ENCODE measurements around the gene ARL5B. TPM values are rescaled to one million over a fixed set of nuclear protein-coding genes. Genes with fewer than 3 reads are reported as not detected.

ARL5B gene
- total RNA-seq, 4 donors from 2014 or later, result 7.5 to 14.7 (median 8.9) TPM

DNA sequence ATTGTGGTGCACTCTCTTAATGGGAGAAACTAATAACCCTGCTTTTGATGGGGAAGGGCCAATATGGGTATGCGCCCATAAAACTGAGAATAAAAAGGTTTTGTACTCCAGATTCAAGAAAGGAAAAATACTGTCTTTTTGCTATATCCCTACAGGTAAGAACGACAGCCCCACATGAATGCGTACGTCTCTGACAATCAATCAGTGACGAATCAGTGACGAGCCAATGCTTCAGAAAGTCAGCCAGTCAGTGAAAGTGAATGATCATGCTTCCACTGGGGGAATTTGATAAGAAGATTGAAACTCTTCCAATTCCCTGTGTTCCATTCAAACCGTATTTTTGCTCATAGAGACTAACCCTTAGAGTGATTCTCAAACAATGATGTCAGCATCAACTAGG lies 26.3 kb downstream of the ARL5B start:
- 93% methylated on average over 7 of the region's 7 CpGs for WGBS
- Histone ChIP-seq H3K4me3 (no peak overlapping the region), H3K36me3 (peaks cover 0 to 4% (median 2%) of the 10 kb centered on the region in 4 donors), H3K27me3 (no peaks in the 10 kb centered on the region), H3K27ac (replicated peaks in 1 of 4) (no peak overlapping the region), H3K9me3 (no peaks in the 10 kb centered on the region), H3K4me1 (peaks cover 0 to 8% (median 2%) of the 10 kb centered on the region in 4 donors)
- no peak for DNase-seq (ENCODE audit: extremely low spot score)
- TF ChIP-seq POLR2AphosphoS5 (IDR thresholded peaks at IDR 0.05) (no peak), EP300 (IDR thresholded peaks at IDR 0.05) (no peak), POLR2A (IDR thresholded peaks at IDR 0.05; ENCODE audit: low read depth) (no peak)
- TF ChIP-seq, protein P1, sequence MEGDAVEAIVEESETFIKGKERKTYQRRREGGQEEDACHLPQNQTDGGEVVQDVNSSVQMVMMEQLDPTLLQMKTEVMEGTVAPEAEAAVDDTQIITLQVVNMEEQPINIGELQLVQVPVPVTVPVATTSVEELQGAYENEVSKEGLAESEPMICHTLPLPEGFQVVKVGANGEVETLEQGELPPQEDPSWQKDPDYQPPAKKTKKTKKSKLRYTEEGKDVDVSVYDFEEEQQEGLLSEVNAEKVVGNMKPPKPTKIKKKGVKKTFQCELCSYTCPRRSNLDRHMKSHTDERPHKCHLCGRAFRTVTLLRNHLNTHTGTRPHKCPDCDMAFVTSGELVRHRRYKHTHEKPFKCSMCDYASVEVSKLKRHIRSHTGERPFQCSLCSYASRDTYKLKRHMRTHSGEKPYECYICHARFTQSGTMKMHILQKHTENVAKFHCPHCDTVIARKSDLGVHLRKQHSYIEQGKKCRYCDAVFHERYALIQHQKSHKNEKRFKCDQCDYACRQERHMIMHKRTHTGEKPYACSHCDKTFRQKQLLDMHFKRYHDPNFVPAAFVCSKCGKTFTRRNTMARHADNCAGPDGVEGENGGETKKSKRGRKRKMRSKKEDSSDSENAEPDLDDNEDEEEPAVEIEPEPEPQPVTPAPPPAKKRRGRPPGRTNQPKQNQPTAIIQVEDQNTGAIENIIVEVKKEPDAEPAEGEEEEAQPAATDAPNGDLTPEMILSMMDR (IDR thresholded peaks at IDR 0.05), result no peak
- intact Hi-C loops (cut with DNase I), result no loop called here

DNA sequence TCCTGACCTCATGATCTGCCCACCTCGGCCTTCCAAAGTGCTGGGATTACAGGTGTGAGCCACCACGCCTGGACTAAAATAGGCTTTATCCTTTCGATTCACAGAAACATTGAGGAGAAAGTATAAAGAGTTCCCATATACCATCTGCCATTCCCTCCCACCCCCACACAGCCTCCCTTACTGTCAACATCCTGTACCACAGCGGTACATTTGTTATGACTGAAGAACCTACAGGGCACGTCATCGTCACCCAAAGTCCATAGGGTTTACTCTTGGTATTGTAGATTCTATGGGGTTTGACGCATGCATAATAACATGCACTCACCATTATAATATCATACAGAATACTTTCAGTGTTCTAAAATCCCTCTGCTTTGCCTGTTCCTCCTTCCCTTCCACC lies 28.0 kb downstream of the ARL5B start:
- intact Hi-C loops (cut with DNase I), result no loop called here
- TF ChIP-seq POLR2AphosphoS5 (IDR thresholded peaks at IDR 0.05) (no peak), POLR2A (IDR thresholded peaks at IDR 0.05; ENCODE audit: low read depth) (no peak), EP300 (IDR thresholded peaks at IDR 0.05) (no peak)
- TF ChIP-seq, protein P1 (IDR thresholded peaks at IDR 0.05), result no peak
- Histone ChIP-seq H3K27ac (replicated peaks in 1 of 4) (no peak overlapping the region), H3K27me3 (no peaks in the 10 kb centered on the region), H3K36me3 (peaks cover 0 to 4% (median 2%) of the 10 kb centered on the region in 4 donors), H3K9me3 (no peaks in the 10 kb centered on the region), H3K4me3 (no peak overlapping the region), H3K4me1 (no peaks in the 10 kb centered on the region)
- 86% methylated on average over 7 of the region's 7 CpGs for WGBS
- DNase-seq (ENCODE audit: extremely low spot score), result no peak

DNA sequence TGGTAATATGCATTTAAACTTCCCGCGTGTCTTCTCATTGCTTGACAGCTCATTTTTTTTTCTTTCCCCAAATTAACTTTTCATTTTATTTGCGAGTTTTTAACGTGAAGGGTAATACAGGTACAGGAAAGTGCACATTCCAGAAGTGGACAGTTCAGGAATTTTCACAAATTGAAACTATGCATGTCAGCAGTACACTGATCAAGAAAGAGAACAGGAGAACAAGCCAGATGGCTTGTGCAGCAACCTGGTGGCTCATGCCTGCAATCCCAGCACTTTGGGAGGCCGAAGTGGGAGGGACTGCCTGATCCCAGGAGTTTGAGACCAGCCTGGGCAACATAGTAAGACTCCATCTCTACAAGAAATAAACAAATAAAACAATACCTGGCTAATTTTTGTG lies 28.5 kb downstream of the ARL5B start:
- intact Hi-C loops (cut with DNase I), result no loop called here
- DNase-seq (ENCODE audit: extremely low spot score), result no peak
- H3K27me3 ChIP-seq, result no peaks in the 10 kb centered on the region
- no peak overlapping the region for H3K4me3 ChIP-seq
- 80% methylated on average over 5 of the region's 5 CpGs for WGBS
- H3K4me1 ChIP-seq, result no peaks in the 10 kb centered on the region
- no peak overlapping the region for H3K27ac ChIP-seq (replicated peaks in 1 of 4)
- no peak for TF ChIP-seq EP300 (IDR thresholded peaks at IDR 0.05)
- TF ChIP-seq, protein P1 (IDR thresholded peaks at IDR 0.05), result no peak
- no peak for TF ChIP-seq POLR2A (IDR thresholded peaks at IDR 0.05; ENCODE audit: low read depth)
- TF ChIP-seq POLR2AphosphoS5 (IDR thresholded peaks at IDR 0.05), result no peak
- H3K9me3 ChIP-seq, result no peaks in the 10 kb centered on the region
- peaks cover 0 to 3% (median under 1%) of the 10 kb centered on the region in 4 donors for H3K36me3 ChIP-seq

DNA sequence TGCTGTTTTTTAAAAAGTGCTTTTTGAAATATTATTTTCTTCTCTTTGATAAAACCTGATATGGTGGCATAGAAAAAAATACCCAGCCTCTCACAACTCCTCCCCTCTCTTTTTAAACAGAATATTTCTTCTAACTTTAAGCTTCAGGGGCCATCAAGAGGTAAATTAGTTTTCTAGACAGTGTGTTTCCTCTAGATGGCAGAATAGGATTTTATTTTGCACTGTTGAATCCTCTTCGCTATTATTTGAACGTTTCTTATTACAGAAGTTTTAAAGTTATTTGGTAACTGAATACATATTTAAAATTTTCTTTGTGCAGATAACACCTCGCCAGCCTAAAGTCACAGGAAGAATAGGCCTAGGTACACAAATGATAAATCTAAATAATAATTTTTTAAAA lies 30.3 kb downstream of the ARL5B start:
- H3K36me3 ChIP-seq, result no peaks in the 10 kb centered on the region
- H3K27me3 ChIP-seq, result no peaks in the 10 kb centered on the region
- WGBS, result 15% methylated on average over 3 of the region's 3 CpGs
- H3K4me3 ChIP-seq, result no peak overlapping the region
- no peak overlapping the region for H3K27ac ChIP-seq (replicated peaks in 1 of 4)
- intact Hi-C loops (cut with DNase I), result no loop called here
- TF ChIP-seq POLR2A (IDR thresholded peaks at IDR 0.05; ENCODE audit: low read depth) (no peak), EP300 (IDR thresholded peaks at IDR 0.05) (no peak), POLR2AphosphoS5 (IDR thresholded peaks at IDR 0.05) (no peak)
- TF ChIP-seq, protein P1 (IDR thresholded peaks at IDR 0.05), result peak; percentile 21 to 37 (median 22)
- H3K9me3 ChIP-seq, result no peaks in the 10 kb centered on the region
- no peak for DNase-seq (ENCODE audit: extremely low spot score)
- no peaks in the 10 kb centered on the region for H3K4me1 ChIP-seq

DNA sequence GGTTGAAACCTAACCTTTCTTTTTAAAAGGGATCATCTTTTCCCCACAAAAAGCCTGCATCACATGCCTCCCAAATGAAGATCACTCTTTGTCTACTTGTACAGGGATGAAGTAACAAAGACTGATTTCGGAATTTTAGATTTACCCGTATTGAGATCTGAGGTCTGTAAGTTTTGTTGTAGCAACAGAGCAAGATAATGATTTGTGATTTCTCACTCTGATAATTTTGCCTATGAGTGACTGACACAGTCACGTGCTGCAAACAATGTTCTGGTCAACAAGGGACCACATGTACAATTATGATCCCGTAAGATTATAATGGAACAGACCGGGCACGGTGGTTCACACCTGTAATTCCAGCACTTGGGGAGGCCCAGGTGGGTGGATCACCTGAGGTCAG lies 31.3 kb downstream of the ARL5B start:
- H3K4me3 ChIP-seq, result no peak overlapping the region
- intact Hi-C loops (cut with DNase I), result no loop called here
- DNase-seq (ENCODE audit: extremely low spot score), result no peak
- TF ChIP-seq POLR2AphosphoS5 (IDR thresholded peaks at IDR 0.05) (no peak), POLR2A (IDR thresholded peaks at IDR 0.05; ENCODE audit: low read depth) (no peak), EP300 (IDR thresholded peaks at IDR 0.05) (no peak)
- TF ChIP-seq, protein P1 (IDR thresholded peaks at IDR 0.05), result no peak
- H3K27ac ChIP-seq (replicated peaks in 1 of 4), result no peak overlapping the region
- WGBS, result 90% methylated on average over 6 of the region's 6 CpGs
- no peaks in the 10 kb centered on the region for H3K9me3 ChIP-seq
- H3K4me1 ChIP-seq, result no peaks in the 10 kb centered on the region
- H3K27me3 ChIP-seq, result no peaks in the 10 kb centered on the region
- H3K36me3 ChIP-seq, result no peaks in the 10 kb centered on the region
